RWPE1 (cell line): ENCODE data around the gene UBR2.
A peak's percentile ranks its signal among the peaks of the same experiment; 100 is the strongest.

ENCODE experiments used
- CTCF ChIA-PET: fragments of 350-600 bp; sonication (Branson Sonifier 250); formaldehyde crosslinking; extraction: SDS; loops from one replicate; lab custom pipeline; 2021; lab: Yijun Ruan, JAX
- POLR2A ChIA-PET: fragments of 400-600 bp; formaldehyde crosslinking; extraction: SDS; loops from one replicate; lab custom pipeline; 2020; ENCODE audit warnings: antibody characterized with exemption; ENCODE audit not compliant: low non-redundant PET; lab: Yijun Ruan, JAX
- DNase-seq: peaks from one replicate; pipeline ENCODE4 v3.0.0; 2012; ENCODE audit warnings: low spot score
- H3K27ac ChIP-seq: fragments of 450-650 bp; 2 replicates; pipeline ENCODE4 v1.5.1; 2017
- CTCF ChIP-seq: fragments of 450-650 bp; conservative IDR thresholded peaks from 2 replicates; pipeline ENCODE4 v1.5.1; 2017; ENCODE audit warnings: low read depth, mild to moderate bottlenecking

The UBR2 gene

GRCh38 chr6:42563697-42564505 is at the start of gene UBR2:
UBR2 (plus strand) TSS chr6:42564029; CDS start chr6:42564320, 291 bp downstream.
- TF ChIP-seq CTCF = peak; percentile 16; the same call in 1 of the 2 replicates
- peak; percentile 93 for DNase-seq
- ChIA-PET POLR2A (interaction anchor here (0.6 to 1.0 kb wide), 4 partner anchors 13 to 246 kb away, joined by 3 to 5 read pairs (median 3); no protein-coding TSS in a partner anchor), CTCF (interaction anchor here (0.6 to 1.2 kb wide), 6 partner anchors 17 to 304 kb away, joined by 3 to 6 read pairs (median 4); no protein-coding TSS in a partner anchor)
- peak within 1 kb of the TSS; percentile 91 for H3K27ac ChIP-seq

- TF ChIP-seq CTCF = no peak
- DNase-seq = no peak
- POLR2A ChIA-PET = no interaction called here
- H3K27ac ChIP-seq = no peak overlapping the region
- CTCF ChIA-PET = no interaction called here
These were observed 49.1 kb upstream of the UBR2 start for GRCh38 chr6:42514745-42515144.

- ChIA-PET POLR2A (no interaction called here), CTCF (no interaction called here)
- no peak overlapping the region for H3K27ac ChIP-seq
These were observed 44.0 kb upstream of the UBR2 start for GRCh38 chr6:42519779-42520178.

GRCh38 chr6:42520786-42521607 is 42.8 kb upstream of the UBR2 start:
- ChIA-PET CTCF (no interaction called here), POLR2A (interaction anchor here (0.6 kb wide), 1 partner anchor 402 kb away, joined by 5 read pairs; no protein-coding TSS in a partner anchor)
- peak overlapping the region; percentile 53 for H3K27ac ChIP-seq
- peak; percentile 36 for DNase-seq
- TF ChIP-seq CTCF = no peak

More at GRCh38 chr6:42519779-42520178, 44.0 kb upstream of the UBR2 start:
- DNase-seq = no peak
- no peak for TF ChIP-seq CTCF

- POLR2A ChIA-PET = no interaction called here
These were observed 41.8 kb upstream of the UBR2 start for GRCh38 chr6:42522036-42522435.

More at GRCh38 chr6:42522036-42522435, 41.8 kb upstream of the UBR2 start:
- TF ChIP-seq CTCF = no peak
- no peak for DNase-seq
- CTCF ChIA-PET = no interaction called here
- H3K27ac ChIP-seq = no peak overlapping the region
